Stimulated activated CD8-positive, alpha-beta memory T cell treated with anti-CD3 and anti-CD28 coated beads, Interleukin-2, amount 100 ng/mL, for 1 hour (primary cell): ENCODE results near the gene RNF214.
A peak's percentile ranks its signal among the peaks of the same experiment; 100 is the strongest.
"Not testable (repeated sequence)": the region's sequence is repeated elsewhere in the genome, so short reads cannot be mapped to it uniquely, and the experiment has no call there.

Source experiments
- DNase-seq, 2 donors: peaks; one replicate each; pipeline ENCODE4 v3.0.0-alpha.2; 2020; ENCODE audit warnings: low read depth in 2 of 2

Gene RNF214

DNA sequence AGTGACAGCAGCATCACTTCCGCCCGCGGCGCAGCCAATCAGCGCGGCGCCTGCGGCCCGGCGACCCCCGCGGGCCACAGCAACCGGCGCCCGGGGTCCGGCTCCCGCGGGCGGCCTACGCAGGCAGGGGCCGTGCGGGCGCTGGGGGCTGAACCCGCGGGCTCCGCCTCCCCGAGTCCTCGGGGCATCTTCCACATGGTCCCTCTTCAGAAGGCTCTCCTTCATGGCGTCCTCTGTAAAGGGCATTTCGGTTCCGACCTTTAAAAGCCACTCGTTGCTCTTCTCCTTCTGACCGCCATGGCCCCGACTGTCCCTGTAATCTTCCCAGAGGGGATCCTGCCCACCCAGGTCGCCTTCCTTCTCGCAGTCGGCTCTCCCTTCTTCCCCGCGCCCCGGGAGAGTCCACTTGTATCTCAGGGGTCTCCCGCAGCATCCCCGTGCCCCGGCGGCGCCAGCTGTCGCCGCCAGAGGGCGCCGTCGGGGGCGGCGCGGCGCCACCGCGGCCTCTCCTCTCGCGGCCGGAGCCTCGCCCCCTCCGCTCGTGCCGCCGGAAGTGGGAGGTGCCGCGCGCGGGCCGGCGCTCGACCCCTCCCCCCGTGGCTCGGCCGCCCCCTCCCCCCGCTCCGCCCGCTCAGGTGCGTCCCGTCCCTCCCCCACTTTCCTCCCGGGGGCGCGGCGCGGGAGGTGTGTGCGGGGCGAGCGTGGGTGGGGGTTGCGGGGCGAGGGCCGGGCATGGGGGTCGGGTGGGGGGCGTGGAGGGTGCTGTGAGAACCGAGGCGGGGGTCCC lies at the start of gene RNF214:
TSS of gene RNF214 (plus strand) at position 580 of the 787 bp plus-strand sequence. CDS start 1,602 bp downstream, outside the sequence.
- peak; percentile 55 to 59 for DNase-seq

DNA sequence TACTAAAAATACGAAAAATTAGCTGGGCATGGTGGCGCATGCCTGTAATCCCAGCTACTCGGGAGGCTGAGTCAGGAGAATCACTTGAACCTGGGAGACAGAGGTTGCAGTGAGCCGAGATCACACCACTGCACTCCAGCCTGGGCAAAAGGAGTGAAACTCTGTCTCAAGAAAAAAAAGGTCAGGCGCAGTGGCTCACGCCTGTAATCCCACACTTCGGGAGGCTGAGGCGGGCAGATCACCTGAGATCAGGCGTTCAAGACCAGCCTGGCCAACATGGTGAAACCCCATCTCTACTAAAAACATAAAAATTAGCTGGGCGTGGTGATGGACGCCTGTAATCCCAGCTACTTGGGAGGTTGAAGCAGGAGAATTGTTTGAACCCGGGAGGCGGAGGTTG lies 49.3 kb upstream of the RNF214 start:
- DNase-seq = not testable (repeated sequence)

DNA sequence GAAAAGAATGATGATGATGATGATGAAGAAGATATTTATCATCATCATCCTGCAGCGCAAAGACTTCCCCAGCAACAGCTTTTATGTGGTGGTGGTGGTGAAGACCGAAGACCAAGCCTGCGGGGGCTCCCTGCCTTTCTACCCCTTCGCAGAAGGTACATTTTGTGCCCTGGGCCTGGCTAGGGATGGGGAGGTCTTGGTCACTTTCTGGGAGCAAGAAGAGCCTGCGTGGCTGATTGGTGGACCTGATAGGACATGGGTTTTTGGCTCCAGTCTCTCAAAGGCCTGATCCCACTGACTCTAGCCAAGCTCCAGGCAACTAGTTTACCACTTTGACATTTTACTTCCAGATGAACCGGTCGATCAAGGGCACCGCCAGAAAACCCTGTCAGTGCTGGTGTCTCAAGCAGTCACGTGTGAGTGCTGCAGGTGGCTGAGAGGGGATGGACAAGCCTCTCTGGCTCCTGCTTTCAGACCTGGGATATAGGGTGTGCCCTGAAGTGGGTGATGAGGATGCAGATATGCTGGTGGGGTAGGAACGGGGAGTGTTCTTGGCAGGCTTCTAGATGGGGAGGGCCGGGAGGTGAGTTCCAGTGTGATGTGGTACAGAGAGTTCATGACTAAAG lies 48.6 kb upstream of the RNF214 start:
- no peak for DNase-seq

DNA sequence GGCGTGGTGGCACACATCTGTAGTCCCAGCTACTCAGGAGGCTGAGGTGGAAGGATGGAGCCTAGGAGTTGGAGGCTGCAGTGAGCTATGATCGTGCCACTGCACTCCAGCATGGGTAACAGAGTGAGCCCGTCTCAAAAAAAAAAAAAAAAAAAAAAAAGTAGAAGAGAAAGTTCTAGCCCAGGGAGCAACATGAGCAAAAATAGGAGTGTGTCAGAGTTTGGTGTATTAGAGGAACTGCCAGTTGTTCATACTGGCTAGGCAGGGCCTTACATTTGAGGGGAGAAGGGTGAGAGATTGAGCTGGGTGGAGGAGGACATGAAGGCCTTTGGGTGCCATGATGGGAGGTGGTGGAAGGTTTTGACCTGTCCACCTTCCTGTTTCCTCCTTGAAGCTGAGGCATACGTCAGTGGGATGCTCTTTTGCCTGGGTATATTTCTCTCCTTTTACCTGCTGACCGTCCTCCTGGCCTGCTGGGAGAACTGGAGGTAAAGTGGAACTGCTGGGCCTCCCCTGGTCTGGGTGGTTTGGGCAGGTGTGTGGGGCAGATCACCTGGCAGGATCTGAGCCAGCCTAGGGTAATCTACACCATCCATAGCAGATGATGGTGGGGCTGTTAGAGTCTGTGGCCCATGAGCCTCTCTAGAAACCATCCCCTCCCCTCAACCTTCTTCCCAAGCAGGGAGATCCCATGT lies 46.6 kb upstream of the RNF214 start:
- DNase-seq = no peak

DNA sequence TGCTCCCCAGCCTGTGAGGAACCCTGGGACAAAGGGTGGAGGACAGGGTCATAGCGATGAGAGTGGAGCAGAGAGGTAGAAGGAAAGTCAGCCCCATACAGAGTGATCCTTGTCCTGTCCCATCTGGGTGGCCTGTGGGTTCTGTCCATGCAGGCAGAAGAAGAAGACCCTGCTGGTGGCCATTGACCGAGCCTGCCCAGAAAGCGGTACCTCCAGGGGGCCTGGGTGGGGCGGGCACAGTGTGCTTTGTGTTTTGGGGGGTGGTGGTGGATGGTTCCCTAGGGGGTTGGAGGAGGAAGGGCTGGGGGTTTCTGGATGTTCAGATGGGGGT lies 46.1 kb upstream of the RNF214 start:
- DNase-seq = no peak

DNA sequence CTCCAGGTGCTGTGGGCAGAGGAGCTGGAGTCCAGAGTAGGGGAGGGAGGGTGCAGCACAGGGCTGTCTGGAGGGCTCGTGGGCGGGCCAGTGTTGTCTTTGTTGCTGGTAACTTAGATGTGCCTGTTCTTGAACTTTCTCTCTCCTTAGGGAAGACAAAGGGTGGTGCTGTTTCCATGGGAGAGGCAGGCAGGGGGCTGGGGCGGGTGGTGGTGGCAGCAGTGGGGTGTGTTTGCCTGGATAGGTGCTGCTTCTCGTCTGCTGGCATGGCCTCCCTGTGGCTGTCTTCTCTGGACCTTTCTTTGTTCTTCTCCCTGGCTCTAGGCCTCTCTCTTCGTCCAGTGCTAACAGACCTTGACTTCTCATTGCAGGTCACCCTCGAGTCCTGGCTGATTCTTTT lies 45.5 kb upstream of the RNF214 start:
- no peak for DNase-seq

DNA sequence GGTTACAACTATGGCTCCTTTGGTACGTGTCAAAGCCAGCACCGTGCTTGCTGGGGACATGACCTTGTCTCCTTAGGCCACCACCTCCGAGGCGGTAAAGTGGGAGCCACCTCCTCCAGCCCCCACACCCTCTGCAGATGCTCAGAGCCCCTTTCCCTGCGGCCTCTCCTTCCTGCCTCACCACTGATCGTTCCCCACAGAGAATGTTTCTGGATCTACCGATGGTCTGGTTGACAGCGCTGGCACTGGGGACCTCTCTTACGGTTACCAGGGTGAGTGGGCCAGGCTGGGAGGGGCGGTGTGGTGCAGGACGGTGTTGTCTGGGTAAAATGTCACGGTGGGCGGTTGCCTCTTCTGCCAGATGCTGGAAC lies 45.1 kb upstream of the RNF214 start:
- no peak for DNase-seq

DNA sequence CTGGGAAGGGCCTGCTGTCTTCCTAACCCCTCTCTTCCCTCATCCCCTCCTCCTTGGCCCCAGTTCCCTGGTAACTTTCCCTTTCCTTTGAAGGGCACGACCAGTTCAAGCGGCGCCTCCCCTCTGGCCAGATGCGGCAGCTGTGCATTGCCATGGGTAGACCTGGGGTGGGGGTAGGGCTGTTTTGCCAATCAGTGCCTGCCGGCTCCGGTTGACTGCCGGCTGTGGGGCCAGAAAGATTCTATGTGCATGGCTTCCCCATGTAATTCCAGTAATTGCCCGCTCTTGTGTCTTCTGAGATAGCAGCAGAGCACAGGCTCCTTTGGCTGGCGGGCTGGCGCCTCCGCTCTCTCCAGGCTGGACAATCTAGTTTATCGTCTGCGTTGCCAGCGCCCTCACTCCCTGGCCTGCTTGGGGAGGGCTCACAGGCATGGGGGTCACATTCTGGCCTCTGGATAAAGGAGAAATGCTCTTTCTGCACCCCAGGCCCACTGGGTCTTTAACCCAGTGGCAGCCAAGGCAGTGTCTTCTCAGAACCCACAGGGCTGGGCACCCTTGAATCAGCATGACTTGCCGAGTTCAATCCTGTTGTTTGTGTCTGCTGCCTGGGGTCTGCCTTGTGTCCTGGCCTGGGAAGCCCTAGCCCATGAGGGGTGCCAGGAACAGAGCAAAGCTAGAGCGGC lies 44.5 kb upstream of the RNF214 start:
- no peak for DNase-seq

DNA sequence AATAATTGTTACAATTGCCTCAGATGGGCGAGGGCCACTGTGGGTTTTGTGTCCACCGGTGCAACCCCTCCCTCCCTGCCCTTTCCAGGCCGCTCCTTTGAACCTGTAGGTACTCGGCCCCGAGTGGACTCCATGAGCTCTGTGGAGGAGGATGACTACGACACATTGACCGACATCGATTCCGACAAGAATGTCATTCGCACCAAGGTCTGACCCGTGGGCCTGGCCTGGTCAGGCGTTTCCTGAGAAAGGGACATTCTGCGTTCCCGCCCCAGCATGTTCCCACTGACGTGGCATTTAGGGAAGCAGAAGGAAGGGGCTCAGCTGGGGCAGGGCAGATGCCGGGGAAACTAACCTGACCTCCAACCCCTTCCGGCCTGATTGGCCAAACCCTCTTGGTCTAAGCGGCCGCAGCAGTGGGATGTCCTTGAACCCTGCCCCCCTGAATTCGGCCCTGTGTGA lies 43.8 kb upstream of the RNF214 start:
- no peak for DNase-seq

DNA sequence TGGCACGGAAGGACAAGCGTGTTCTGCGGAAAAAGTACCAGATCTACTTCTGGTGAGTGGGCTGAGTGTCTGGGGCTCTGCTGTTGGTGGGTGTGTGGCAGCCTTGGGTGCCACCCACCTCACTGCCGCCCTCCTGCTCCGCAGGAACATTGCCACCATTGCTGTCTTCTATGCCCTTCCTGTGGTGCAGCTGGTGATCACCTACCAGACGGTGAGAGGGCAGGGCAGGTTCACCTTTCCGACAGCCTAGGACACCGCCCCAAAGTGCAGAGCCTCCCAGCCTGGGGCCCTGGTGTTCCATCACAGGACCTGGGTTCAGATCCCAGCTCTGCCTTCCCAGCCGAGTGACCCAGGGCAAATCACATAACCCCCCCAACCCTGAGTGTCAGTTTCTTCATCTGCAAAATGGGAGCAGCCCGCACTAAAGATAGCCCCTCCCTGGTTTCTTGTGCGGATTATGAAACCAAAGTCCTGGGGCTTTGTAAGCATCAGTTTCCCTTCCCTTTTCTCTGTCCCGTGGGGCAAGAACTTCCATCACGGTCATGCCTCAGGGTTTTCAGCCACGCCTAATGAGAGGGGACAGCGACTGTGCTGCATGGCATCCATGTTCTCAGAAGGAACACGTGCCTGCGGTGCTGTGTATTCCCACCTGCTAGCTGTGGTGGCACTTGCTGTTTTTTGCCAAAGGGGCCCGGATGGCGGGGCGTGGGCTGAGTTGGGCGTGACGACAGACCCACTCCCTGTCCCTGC lies 43.1 kb upstream of the RNF214 start:
- no peak for DNase-seq

DNA sequence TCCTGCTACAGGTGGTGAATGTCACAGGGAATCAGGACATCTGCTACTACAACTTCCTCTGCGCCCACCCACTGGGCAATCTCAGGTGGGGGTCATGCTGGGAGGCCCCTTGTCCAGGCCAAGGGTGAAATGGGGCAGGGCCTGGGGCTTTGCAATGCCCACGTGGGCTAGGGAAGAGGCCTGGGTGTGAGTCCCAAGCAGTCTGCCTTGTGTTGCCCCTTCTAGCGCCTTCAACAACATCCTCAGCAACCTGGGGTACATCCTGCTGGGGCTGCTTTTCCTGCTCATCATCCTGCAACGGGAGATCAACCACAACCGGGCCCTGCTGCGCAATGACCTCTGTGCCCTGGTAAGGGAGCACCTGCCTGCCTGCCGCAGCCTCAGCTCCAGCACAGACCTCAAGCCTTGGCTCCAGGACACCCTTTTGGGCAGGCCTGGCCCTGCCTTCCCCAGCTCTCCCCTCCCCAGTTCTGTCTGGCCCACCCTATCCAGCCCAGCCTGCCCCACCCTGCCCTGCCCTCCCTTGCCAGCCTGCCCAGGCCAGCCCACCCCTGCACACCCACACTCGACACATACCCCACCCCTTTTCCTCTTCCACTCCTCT lies 42.4 kb upstream of the RNF214 start:
- no peak for DNase-seq

DNA sequence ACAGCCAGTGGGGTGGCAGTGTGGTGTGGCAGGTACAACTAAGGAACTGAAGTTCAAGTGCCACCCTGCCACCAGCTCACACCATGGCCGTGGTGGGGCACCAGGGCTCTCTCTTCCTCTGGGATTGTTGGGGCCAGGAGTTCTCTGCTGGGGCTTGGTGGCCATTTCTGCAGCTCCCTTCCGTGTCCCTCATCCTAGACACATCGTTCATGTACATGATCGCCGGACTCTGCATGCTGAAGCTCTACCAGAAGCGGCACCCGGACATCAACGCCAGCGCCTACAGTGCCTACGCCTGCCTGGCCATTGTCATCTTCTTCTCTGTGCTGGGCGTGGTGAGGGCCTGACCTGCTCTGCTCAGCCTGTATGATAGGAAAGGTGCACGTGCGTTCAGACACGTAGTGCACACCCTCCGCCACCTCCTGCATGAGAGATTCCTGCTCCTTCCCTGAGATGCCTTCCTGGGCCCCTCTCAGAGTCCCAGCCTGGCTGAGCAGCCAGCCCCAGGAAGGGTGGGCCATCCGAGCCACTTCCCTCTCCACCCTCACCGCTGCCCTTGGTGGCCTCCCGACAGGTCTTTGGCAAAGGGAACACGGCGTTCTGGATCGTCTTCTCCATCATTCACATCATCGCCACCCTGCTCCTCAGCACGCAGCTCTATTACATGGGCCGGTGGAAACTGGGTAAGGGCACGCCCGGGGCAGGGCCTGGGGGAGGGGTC lies 40.6 kb upstream of the RNF214 start:
- no peak for DNase-seq

DNA sequence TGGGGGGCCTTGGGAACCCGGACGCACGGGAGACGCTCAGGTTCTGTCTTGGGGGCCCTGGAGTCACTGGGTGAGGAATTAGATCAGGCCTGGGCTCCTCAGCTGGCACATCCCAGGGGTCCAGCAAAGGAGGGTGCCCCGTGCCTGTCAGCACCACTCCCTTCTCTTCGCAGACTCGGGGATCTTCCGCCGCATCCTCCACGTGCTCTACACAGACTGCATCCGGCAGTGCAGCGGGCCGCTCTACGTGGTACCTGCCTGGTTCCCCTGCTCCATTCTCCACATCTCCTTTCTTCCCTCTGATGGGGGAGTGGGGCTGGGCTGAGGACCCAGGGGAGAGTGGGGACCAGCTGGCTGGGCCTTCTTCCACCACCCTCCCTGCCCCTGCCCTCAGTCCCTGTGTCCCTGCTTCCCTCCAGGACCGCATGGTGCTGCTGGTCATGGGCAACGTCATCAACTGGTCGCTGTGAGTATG lies 40.0 kb upstream of the RNF214 start:
- no peak for DNase-seq

DNA sequence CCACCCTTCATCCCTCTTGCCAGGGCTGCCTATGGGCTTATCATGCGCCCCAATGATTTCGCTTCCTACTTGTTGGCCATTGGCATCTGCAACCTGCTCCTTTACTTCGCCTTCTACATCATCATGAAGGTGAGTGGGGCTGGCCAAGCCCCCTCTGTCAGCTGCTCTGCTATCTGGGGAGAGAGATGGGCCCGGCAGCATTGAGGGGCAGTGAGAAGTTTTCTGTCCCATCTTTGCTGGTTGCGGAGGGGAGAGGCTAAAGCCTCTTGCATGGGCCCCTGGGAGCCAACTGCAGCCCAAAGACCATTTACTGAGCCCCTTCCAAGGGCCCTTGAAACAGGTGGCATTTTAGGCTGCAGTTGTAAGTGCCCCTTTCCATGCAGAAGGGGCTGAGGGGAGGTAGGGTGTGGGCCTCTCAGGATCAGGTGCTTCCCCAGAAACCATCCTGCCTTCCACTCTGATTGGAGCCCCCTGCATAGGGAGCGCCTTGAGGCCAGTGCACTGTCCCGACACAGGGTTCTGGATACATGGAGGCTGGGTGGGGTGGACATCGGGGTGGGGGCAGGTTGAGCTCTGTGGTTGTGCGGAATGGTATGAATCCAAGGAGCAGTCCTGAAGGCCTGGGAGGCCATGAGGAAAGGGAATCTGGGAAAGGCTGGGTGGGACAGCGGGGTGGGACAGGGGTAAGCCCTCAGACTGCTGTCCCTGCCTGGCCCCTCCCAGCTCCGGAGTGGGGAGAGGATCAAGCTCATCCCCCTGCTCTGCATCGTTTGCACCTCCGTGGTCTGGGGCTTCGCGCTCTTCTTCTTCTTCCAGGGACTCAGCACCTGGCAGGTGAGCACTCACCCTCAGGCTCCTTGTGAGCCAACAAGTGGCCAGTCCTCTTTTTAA lies 39.1 kb upstream of the RNF214 start:
- DNase-seq = no peak

DNA sequence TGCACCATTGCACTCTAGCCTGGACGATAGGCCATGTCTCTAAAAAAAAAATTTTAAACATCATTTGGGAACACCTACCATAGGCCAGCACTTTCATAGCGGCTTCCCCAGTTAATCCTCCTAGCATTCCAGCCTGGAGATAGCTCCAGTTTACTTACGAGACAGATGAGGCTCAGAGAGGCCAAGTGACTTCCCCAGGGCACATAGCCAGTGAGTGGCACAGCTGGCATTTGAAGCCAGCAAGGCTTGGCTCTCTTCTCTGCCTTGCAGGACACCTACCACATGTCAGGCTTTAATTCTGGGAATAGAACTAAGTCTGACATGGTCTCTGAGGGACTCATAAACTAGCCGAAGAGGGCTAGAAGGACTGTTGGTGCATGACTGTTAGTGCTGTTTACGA lies 38.2 kb upstream of the RNF214 start:
- DNase-seq = no peak

DNA sequence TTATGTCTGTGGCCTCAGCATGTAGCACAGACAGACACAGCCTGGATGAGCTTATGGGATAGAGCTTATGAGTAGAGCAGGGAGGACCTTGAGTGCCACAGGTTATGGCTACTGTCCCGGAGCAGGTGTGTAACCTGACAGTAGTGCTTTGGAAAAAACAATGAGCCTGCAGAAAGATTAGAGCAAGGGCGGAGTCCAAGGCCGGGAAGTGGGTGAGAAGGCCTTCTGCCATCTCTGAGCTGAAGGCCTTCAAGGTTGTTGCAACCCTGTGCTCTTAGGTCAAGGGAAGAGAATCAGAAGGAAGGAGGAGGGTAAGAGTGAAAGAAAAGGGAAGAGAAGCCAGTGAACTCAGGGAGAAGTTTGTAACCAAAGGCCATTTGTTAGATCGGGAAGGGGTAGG lies 37.2 kb upstream of the RNF214 start:
- no peak for DNase-seq

DNA sequence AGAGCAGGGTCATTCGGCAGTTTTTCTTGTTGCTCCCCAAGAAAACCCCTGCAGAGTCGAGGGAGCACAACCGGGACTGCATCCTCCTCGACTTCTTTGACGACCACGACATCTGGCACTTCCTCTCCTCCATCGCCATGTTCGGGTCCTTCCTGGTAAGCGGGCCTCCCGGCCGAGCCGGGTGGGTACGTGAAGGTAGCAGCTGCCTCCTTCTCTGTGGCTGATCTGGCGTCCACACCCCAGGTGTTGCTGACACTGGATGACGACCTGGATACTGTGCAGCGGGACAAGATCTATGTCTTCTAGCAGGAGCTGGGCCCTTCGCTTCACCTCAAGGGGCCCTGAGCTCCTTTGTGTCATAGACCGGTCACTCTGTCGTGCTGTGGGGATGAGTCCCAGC lies 36.7 kb upstream of the RNF214 start:
- DNase-seq = no peak

DNA sequence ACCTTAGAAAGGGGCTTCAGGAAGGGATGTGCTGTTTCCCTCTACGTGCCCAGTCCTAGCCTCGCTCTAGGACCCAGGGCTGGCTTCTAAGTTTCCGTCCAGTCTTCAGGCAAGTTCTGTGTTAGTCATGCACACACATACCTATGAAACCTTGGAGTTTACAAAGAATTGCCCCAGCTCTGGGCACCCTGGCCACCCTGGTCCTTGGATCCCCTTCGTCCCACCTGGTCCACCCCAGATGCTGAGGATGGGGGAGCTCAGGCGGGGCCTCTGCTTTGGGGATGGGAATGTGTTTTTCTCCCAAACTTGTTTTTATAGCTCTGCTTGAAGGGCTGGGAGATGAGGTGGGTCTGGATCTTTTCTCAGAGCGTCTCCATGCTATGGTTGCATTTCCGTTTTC lies 35.5 kb upstream of the RNF214 start:
- DNase-seq = no peak
